H9 (cell line): ENCODE results near the gene PRR3. TPM values are rescaled to one million over a fixed set of nuclear protein-coding genes. Genes with fewer than 3 reads are reported as not detected.

Source experiments
- DNase-seq: peaks from one replicate; pipeline ENCODE4 v3.0.0-alpha.2; 2017
- H2AFZ ChIP-seq: one replicate; pipeline ENCODE4 v1.6.1; 2013; ENCODE audit warnings: mild to moderate bottlenecking, low read length, control low read depth, moderate library complexity
- H2AK5ac ChIP-seq: 2 replicates; pipeline ENCODE4 v1.6.1; 2013; ENCODE audit warnings: low read length, control low read depth, mixed read lengths; ENCODE audit not compliant: insufficient read length
- H2BK120ac ChIP-seq: one replicate; pipeline ENCODE4 v1.6.1; 2013; ENCODE audit warnings: low read depth, mild to moderate bottlenecking, low read length, control low read depth, inconsistent platforms; ENCODE audit not compliant: poor library complexity, severe bottlenecking
- H2BK12ac ChIP-seq: 2 replicates; pipeline ENCODE4 v1.6.1; 2013; ENCODE audit warnings: low read length, control low read depth, mixed read lengths, low read depth; ENCODE audit not compliant: insufficient read length
- H2BK15ac ChIP-seq: 2 replicates; pipeline ENCODE4 v1.6.1; 2013; ENCODE audit warnings: low read depth, low read length, control low read depth
- H2BK20ac ChIP-seq: one replicate; pipeline ENCODE4 v1.6.1; 2013; ENCODE audit warnings: low read depth, mild to moderate bottlenecking, low read length, control low read depth, inconsistent platforms; ENCODE audit not compliant: poor library complexity, severe bottlenecking
- H2BK5ac ChIP-seq: 2 replicates; pipeline ENCODE4 v1.6.1; 2013; ENCODE audit warnings: low read length, control low read depth, mixed read lengths; ENCODE audit not compliant: insufficient read length
- H3K14ac ChIP-seq: 2 replicates; pipeline ENCODE4 v1.6.1; 2013; ENCODE audit warnings: low read length, control low read depth; ENCODE audit not compliant: insufficient read depth
- H3K18ac ChIP-seq: 2 replicates; pipeline ENCODE4 v1.6.1; 2013; ENCODE audit warnings: low read depth, mild to moderate bottlenecking, mixed read lengths, low read length, control low read depth; ENCODE audit not compliant: insufficient read length
- H3K23ac ChIP-seq: 2 replicates; pipeline ENCODE4 v1.6.1; 2013; ENCODE audit warnings: low read length, control low read depth, mixed read lengths, low read depth; ENCODE audit not compliant: insufficient read length
- H3K23me2 ChIP-seq: 2 replicates; pipeline ENCODE4 v1.6.1; 2013; ENCODE audit warnings: low read depth, mild to moderate bottlenecking, mixed read lengths, low read length, control low read depth; ENCODE audit not compliant: insufficient read length, poor library complexity, severe bottlenecking
- H3K27ac ChIP-seq: 2 replicates; pipeline ENCODE4 v1.5.1; 2013; ENCODE audit warnings: low read length, control low read depth, mixed read lengths, low read depth; ENCODE audit not compliant: insufficient read length
- H3K27me3 ChIP-seq: 2 replicates; pipeline ENCODE4 v1.6.1; 2013; ENCODE audit warnings: low read length, control low read depth, inconsistent platforms; ENCODE audit not compliant: insufficient read depth
- H3K4ac ChIP-seq: 2 replicates; pipeline ENCODE4 v1.6.1; 2013; ENCODE audit warnings: low read depth, mild to moderate bottlenecking, control low read depth, inconsistent platforms, low read length, moderate library complexity
- H3K4me1 ChIP-seq: 2 replicates; pipeline ENCODE4 v1.6.1; 2013; ENCODE audit warnings: low read length, control low read depth, inconsistent platforms; ENCODE audit not compliant: insufficient read depth
- H3K4me2 ChIP-seq: 2 replicates; pipeline ENCODE4 v1.6.1; 2013; ENCODE audit warnings: low read length, control low read depth, mixed read lengths; ENCODE audit not compliant: insufficient read length, insufficient read depth
- H3K56ac ChIP-seq: 2 replicates; pipeline ENCODE4 v1.6.1; 2013; ENCODE audit warnings: low read depth, mild to moderate bottlenecking, mixed read lengths, low read length, control low read depth; ENCODE audit not compliant: insufficient read length
- H3K79me1 ChIP-seq: 2 replicates; pipeline ENCODE4 v1.6.1; 2013; ENCODE audit warnings: low read depth, mild to moderate bottlenecking, moderate library complexity, low read length, control low read depth, inconsistent platforms; ENCODE audit not compliant: insufficient read depth, poor library complexity, severe bottlenecking
- H3K79me2 ChIP-seq: 2 replicates; pipeline ENCODE4 v1.6.1; 2013; ENCODE audit warnings: low read length, control low read depth, inconsistent platforms; ENCODE audit not compliant: insufficient read depth
- H3K9ac ChIP-seq: 2 replicates; pipeline ENCODE4 v1.6.1; 2013; ENCODE audit warnings: low read length, control low read depth, mixed read lengths; ENCODE audit not compliant: insufficient read length; ENCODE audit errors: extremely low read depth
- H3K9me3 ChIP-seq: one replicate; pipeline ENCODE4 v1.6.1; 2013; ENCODE audit warnings: low read depth, low read length, inconsistent platforms; ENCODE audit not compliant: control insufficient read depth
- H3T11ph ChIP-seq: one replicate; pipeline ENCODE4 v1.6.1; 2013; ENCODE audit warnings: mild to moderate bottlenecking, low read length, control low read depth, inconsistent platforms
- H4K20me1 ChIP-seq: one replicate; pipeline ENCODE4 v1.6.1; 2013; ENCODE audit not compliant: control insufficient read depth, insufficient read length, insufficient read depth
- H4K5ac ChIP-seq: 2 replicates; pipeline ENCODE4 v1.6.1; 2013; ENCODE audit warnings: low read depth, mild to moderate bottlenecking, mixed read lengths, low read length, control low read depth; ENCODE audit not compliant: insufficient read length
- H4K8ac ChIP-seq: replicated peaks from 2 replicates; pipeline ENCODE4 v1.6.1; 2013; ENCODE audit warnings: low read length, control low read depth, mixed read lengths, low read depth; ENCODE audit not compliant: insufficient read length
- H4K91ac ChIP-seq: 2 replicates; pipeline ENCODE4 v1.6.1; 2013; ENCODE audit warnings: low read depth, mild to moderate bottlenecking, moderate library complexity, mixed read lengths, low read length, control low read depth; ENCODE audit not compliant: insufficient read length
- H3K27ac Mint-ChIP-seq, 3 experiments: 2 replicates in 2 of 3; 3 replicates in 1 of 3; pipeline ENCODE4 v1.8.0; 2020 to 2021; ENCODE audit warnings: mixed read lengths in 3 of 3, mild to moderate bottlenecking in 1 of 3, moderate library complexity in 1 of 3
- H3K27me3 Mint-ChIP-seq: 2 replicates; pipeline ENCODE4 v1.8.0; 2021; ENCODE audit warnings: low read depth, mild to moderate bottlenecking, moderate library complexity, mixed read lengths
- H3K36me3 Mint-ChIP-seq, 3 experiments: 2 replicates in 2 of 3; 3 replicates in 1 of 3; pipeline ENCODE4 v1.8.0; 2020 to 2021; ENCODE audit warnings: low read depth in 3 of 3, mixed read lengths in 3 of 3; ENCODE audit not compliant: insufficient read depth in 1 of 3
- H3K4me1 Mint-ChIP-seq, 2 experiments: 2 replicates each; pipeline ENCODE4 v1.8.0; 2020; ENCODE audit warnings: mixed read lengths in 2 of 2
- H3K4me3 Mint-ChIP-seq, 2 experiments: 2 replicates in 1 of 2; 3 replicates in 1 of 2; pipeline ENCODE4 v1.8.0; 2020 to 2021; ENCODE audit warnings: mild to moderate bottlenecking in 2 of 2, mixed read lengths in 2 of 2, moderate library complexity in 1 of 2
- H3K9me3 Mint-ChIP-seq, 2 experiments: 2 replicates in 1 of 2; 3 replicates in 1 of 2; pipeline ENCODE4 v1.8.0; 2020; ENCODE audit warnings: mild to moderate bottlenecking in 2 of 2, mixed read lengths in 2 of 2, moderate library complexity in 1 of 2
- WGBS: extraction: QIAGEN DNeasy Blood & Tissue Kit; methylation state at CpG from one replicate; pipeline ENCODE4 v1.1.7; 2013; ENCODE audit warnings: missing lambda C conversion rate, low lambda C conversion rate, mixed read lengths; ENCODE audit not compliant: insufficient read length; ENCODE audit errors: extremely low coverage; 5-methylcytosine and 5-hydroxymethylcytosine counted together
- total RNA-seq: library from RNA; stranded (reverse); gene quantifications from 2 replicates; pipeline ENCODE4 v1.2.1, GENCODE V29; 2021
- TF ChIP-seq, protein P1 (sequence below): fragments of 200-600 bp; sonication (generic); conservative IDR thresholded peaks from 3 replicates; pipeline ENCODE4 v1.8.0; 2021; ENCODE audit warnings: antibody characterized with exemption, mild to moderate bottlenecking

Gene PRR3
- total RNA-seq, 1 experiment from 2014 or later, result 17.0 TPM

DNA sequence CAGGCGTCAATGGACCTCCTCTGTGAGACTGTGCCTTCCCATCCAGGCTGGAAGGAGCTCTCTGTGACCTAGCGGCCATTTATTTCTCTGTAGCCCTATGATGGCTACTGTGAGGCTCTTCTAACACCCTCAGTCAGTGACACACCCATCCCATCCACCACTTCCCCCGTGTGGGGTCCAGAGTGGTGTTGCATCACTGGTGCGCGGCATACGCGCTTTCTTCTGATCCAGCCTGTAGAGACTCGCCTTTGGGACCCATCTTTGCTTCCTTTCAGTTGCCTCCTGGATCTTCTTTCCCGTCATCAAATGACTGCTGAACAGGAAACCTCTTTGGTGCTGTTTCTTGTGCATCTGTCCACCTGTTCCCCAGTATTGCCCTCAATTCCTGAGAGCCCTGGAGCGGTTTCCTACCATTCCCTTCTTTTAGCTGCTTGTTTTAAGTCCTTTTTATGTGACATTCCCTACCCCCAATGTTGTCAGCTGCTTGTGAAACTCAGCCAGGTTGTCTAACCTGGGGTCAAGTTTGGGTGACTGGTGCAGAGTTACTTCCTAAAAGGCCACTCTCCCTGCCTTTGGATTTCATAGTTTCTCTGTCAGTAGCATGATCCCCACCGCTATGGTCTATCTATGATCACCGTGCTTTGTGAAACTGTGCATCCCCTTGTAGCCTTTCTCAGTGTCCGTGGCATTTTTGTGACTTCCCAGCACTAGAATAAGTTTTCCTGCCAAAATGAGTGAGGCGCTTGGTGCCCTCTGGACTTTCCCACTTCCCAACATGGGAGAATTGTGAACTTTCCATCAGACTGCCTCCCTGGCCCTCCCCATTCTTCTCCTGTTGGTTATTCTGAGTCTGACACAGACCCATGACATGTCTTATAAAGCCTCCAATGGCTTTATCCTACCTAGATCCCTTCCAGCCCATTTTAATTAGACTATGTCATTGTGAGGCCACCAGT lies 5.7 kb downstream of the PRR3 start:
- Histone ChIP-seq H3K23me2 (peaks cover under 1% of the 10 kb centered on the region), H3K18ac (no peak overlapping the region), H3K27ac (no peak overlapping the region), H2BK12ac (no peak overlapping the region), H3K23ac (no peak overlapping the region), H3K79me1 (no peaks in the 10 kb centered on the region), H2BK5ac (no peak overlapping the region), H3K4me1 (no peaks in the 10 kb centered on the region), H4K91ac (no peak overlapping the region), H3K9me3 (no peaks in the 10 kb centered on the region), H2BK20ac (no peak overlapping the region), H3K4me2 (no peak overlapping the region), H3K9ac (no peak overlapping the region), H2BK15ac (no peak overlapping the region), H3K27me3 (no peaks in the 10 kb centered on the region), H3K56ac (no peak overlapping the region), H4K8ac (no peak overlapping the region), H3K14ac (no peak overlapping the region), H3T11ph (no peak overlapping the region), H2AK5ac (no peak overlapping the region), H4K5ac (no peak overlapping the region), H4K20me1 (no peaks in the 10 kb centered on the region), H3K79me2 (peaks cover 3% of the 10 kb centered on the region; the same call in 1 of the 2 replicates), H2AFZ (no peak overlapping the region), H2BK120ac (no peak overlapping the region), H3K4ac (no peak overlapping the region)
- WGBS, result no CpG with 5 or more reads among the region's 14 CpGs
- Mint-ChIP-seq H3K36me3 (peaks cover 17 to 45% (median 35%) of the 10 kb centered on the region in 3 experiments; a peak in 6 of 7 replicates), H3K27ac (no peak overlapping the region), H3K4me1 (peaks cover 3 to 4% of the 10 kb centered on the region in 2 experiments; a peak in 3 of 4 replicates), H3K4me3 (no peak overlapping the region), H3K27me3 (no peaks in the 10 kb centered on the region; the same call in 1 of the 2 replicates), H3K9me3 (no peaks in the 10 kb centered on the region)
- TF ChIP-seq, protein P1, sequence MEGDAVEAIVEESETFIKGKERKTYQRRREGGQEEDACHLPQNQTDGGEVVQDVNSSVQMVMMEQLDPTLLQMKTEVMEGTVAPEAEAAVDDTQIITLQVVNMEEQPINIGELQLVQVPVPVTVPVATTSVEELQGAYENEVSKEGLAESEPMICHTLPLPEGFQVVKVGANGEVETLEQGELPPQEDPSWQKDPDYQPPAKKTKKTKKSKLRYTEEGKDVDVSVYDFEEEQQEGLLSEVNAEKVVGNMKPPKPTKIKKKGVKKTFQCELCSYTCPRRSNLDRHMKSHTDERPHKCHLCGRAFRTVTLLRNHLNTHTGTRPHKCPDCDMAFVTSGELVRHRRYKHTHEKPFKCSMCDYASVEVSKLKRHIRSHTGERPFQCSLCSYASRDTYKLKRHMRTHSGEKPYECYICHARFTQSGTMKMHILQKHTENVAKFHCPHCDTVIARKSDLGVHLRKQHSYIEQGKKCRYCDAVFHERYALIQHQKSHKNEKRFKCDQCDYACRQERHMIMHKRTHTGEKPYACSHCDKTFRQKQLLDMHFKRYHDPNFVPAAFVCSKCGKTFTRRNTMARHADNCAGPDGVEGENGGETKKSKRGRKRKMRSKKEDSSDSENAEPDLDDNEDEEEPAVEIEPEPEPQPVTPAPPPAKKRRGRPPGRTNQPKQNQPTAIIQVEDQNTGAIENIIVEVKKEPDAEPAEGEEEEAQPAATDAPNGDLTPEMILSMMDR, result no peak
- no peak for DNase-seq
